Fibroblast of pulmonary artery (primary cell): Measurements from ENCODE around the gene TRABD.

Experiments
- DNase-seq: peaks from one replicate; pipeline ENCODE4 v3.0.0-alpha.2; 2010; ENCODE audit warnings: low read depth
- H3K4me3 ChIP-seq: replicated peaks from 2 replicates; pipeline ENCODE4 v1.5.1; 2011; ENCODE audit warnings: low read depth, mild to moderate bottlenecking, control low read depth, low read length, moderate library complexity
- CTCF ChIP-seq: IDR thresholded peaks from 2 replicates; pipeline ENCODE4 v1.5.1; 2011; ENCODE audit warnings: mild to moderate bottlenecking, control low read depth, low read length, inconsistent platforms; ENCODE audit errors: missing control alignments

The TRABD gene

GRCh38 chr22:50210378-50211139 lies 24.8 kb downstream of the TRABD start:
- no peak overlapping the region for H3K4me3 ChIP-seq
- no peak for DNase-seq
- TF ChIP-seq CTCF, result no peak

GRCh38 chr22:50211147-50211546 lies 25.4 kb downstream of the TRABD start:
- no peak overlapping the region for H3K4me3 ChIP-seq
- no peak for DNase-seq
- no peak for TF ChIP-seq CTCF

GRCh38 chr22:50213263-50213662 lies 27.6 kb downstream of the TRABD start:
- no peak for DNase-seq
- TF ChIP-seq CTCF, result no peak
- no peak overlapping the region for H3K4me3 ChIP-seq

GRCh38 chr22:50215297-50216054 lies 29.8 kb downstream of the TRABD start:
- no peak overlapping the region for H3K4me3 ChIP-seq
- TF ChIP-seq CTCF, result no peak

GRCh38 chr22:50216055-50216683 lies 30.5 kb downstream of the TRABD start:
- H3K4me3 ChIP-seq, result no peak overlapping the region
- TF ChIP-seq CTCF, result no peak
- DNase-seq, result no peak

More at GRCh38 chr22:50215297-50216054, 29.8 kb downstream of the TRABD start:
- DNase-seq, result no peak

- no peak for TF ChIP-seq CTCF
- no peak for DNase-seq
- H3K4me3 ChIP-seq, result no peak overlapping the region
These were observed 31.2 kb downstream of the TRABD start for GRCh38 chr22:50216684-50217520.
